DOHH2 (cell line): ENCODE data around the gene CDKAL1.

Experiments
- CTCF ChIP-seq: fragments of 200-600 bp; sonication (generic); IDR thresholded peaks from one replicate; pipeline ENCODE4 v1.5.1; 2014; ENCODE audit warnings: antibody characterized with exemption, mild to moderate bottlenecking, low read depth, low read length; ENCODE audit not compliant: poor library complexity, severe bottlenecking
- EZH2phosphoT487 ChIP-seq: fragments of 200-600 bp; sonication (generic); IDR thresholded peaks from 2 replicates; pipeline ENCODE4 v1.6.1; 2017; ENCODE audit warnings: borderline replicate concordance, mild to moderate bottlenecking, antibody characterized with exemption, low read length, moderate library complexity, mixed read lengths

- TF ChIP-seq CTCF (no peak), EZH2phosphoT487 (no peak)
These were observed 29.1 kb downstream of the CDKAL1 start for GRCh38 chr6:20563377-20563776.
